ENCODE results near the gene TVP23B. TPM values are rescaled to one million over a fixed set of nuclear protein-coding genes. Genes with fewer than 3 reads are reported as not detected.

TVP23B gene
- total and polyA plus RNA-seq, 2 of the 13 experiments (the other 11 are each of a cell fraction or from before 2014, with no cell fraction given), result 45.1 to 66.5 TPM

DNA sequence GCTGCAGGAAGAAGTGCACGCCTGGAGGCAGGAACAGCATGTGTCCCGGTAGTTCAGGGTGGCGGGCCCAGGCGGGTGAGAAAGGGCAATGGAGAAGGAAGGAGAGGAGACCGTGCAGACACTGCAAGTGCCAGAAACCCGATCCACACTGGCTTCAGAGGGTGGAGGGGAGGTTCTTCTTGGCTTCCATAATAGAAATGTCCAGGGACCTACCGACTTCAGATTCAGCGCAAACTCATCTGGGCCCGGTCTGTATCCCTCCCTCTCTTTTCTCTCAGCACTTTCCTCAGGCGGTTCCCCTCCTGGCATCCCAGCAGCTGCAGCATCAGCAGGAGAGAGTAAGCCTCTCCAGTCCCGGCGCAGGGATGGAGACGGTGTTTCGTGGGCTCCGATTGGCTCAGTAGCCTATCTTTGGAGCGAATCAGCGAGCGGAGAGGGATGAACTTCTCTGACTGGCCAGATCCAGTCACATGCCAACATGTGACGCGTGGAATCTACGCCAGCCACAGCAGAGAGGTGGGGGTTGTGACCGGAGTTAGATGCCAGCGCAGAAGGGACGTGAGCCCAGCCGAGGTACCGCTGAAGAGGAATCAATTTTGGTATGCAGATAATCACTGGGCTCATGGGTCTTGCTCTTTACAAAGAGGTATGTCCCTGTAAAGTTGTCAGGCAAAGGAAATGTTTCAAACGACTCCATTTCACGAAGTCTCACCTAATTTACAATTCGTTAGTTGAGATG is 75.0 kb downstream of the TVP23B start (continued):
- TF ChIP-seq, protein P1, sequence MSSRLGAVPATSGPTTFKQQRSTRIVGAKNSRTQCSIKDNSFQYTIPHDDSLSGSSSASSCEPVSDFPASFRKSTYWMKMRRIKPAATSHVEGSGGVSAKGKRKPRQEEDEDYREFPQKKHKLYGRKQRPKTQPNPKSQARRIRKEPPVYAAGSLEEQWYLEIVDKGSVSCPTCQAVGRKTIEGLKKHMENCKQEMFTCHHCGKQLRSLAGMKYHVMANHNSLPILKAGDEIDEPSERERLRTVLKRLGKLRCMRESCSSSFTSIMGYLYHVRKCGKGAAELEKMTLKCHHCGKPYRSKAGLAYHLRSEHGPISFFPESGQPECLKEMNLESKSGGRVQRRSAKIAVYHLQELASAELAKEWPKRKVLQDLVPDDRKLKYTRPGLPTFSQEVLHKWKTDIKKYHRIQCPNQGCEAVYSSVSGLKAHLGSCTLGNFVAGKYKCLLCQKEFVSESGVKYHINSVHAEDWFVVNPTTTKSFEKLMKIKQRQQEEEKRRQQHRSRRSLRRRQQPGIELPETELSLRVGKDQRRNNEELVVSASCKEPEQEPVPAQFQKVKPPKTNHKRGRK (CRISPR knock-in tag; IDR thresholded peaks at IDR 0.05), result no peak
- TF ChIP-seq BRCA1 (CRISPR knock-in tag; IDR thresholded peaks at IDR 0.05) (no peak), KAT8 (CRISPR knock-in tag; IDR thresholded peaks at IDR 0.05) (peak; percentile 89), ZNF30 (CRISPR knock-in tag; IDR thresholded peaks at IDR 0.05) (no peak), ZNF749 (CRISPR knock-in tag; IDR thresholded peaks at IDR 0.05; ENCODE audit: borderline replicate concordance) (no peak), ZSCAN30 (CRISPR knock-in tag; IDR thresholded peaks at IDR 0.05) (no peak), KLF6 (CRISPR knock-in tag; IDR thresholded peaks at IDR 0.05) (peak; percentile 76; the same call in 1 of the 2 replicates), AGO1 (IDR thresholded peaks at IDR 0.05; ENCODE audit: low read depth, low read length, poor library complexity, severe bottlenecking) (no peak), FOSL2 (CRISPR knock-in tag; IDR thresholded peaks at IDR 0.05) (peak; percentile 19; the same call in 1 of the 2 replicates), BORCS8-MEF2B (CRISPR knock-in tag; IDR thresholded peaks at IDR 0.05) (peak; percentile 73; the same call in 1 of the 2 replicates), PLRG1 (conservative IDR thresholded peaks at IDR 0.05) (no peak), ZFP37 (CRISPR knock-in tag; IDR thresholded peaks at IDR 0.05; ENCODE audit: borderline replicate concordance) (no peak), SYNCRIP (IDR thresholded peaks at IDR 0.05; ENCODE audit: insufficient read depth, low read depth, low read length) (no peak), KDM2A (CRISPR knock-in tag; IDR thresholded peaks at IDR 0.05; ENCODE audit: borderline replicate concordance, low read depth) (peak; percentile 66; the same call in 1 of the 2 replicates), ZNF101 (CRISPR knock-in tag; IDR thresholded peaks at IDR 0.05; ENCODE audit: borderline replicate concordance, low read depth) (no peak), MTF2 (CRISPR knock-in tag; IDR thresholded peaks at IDR 0.05; ENCODE audit: borderline replicate concordance) (no peak), SMAD9 (CRISPR knock-in tag; IDR thresholded peaks at IDR 0.05) (no peak), ATF7-NPFF (CRISPR knock-in tag; IDR thresholded peaks at IDR 0.05; ENCODE audit: low read depth) (0 out of 2 replicates have a peak, but pooled peaks have one; percentile 21)
- TF ChIP-seq, protein P2, sequence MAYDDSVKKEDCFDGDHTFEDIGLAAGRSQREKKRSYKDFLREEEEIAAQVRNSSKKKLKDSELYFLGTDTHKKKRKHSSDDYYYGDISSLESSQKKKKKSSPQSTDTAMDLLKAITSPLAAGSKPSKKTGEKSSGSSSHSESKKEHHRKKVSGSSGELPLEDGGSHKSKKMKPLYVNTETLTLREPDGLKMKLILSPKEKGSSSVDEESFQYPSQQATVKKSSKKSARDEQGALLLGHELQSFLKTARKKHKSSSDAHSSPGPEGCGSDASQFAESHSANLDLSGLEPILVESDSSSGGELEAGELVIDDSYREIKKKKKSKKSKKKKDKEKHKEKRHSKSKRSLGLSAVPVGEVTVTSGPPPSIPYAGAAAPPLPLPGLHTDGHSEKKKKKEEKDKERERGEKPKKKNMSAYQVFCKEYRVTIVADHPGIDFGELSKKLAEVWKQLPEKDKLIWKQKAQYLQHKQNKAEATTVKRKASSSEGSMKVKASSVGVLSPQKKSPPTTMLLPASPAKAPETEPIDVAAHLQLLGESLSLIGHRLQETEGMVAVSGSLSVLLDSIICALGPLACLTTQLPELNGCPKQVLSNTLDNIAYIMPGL (CRISPR knock-in tag; IDR thresholded peaks at IDR 0.05; ENCODE audit: borderline replicate concordance in 1 of 2, low read depth in 1 of 2), result peak; percentile 3 to 54; a peak in 1 of 4 replicates
- TF ChIP-seq, protein P3, sequence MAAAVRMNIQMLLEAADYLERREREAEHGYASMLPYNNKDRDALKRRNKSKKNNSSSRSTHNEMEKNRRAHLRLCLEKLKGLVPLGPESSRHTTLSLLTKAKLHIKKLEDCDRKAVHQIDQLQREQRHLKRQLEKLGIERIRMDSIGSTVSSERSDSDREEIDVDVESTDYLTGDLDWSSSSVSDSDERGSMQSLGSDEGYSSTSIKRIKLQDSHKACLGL (CRISPR knock-in tag; IDR thresholded peaks at IDR 0.05), result no peak
- TF ChIP-seq, protein P4, sequence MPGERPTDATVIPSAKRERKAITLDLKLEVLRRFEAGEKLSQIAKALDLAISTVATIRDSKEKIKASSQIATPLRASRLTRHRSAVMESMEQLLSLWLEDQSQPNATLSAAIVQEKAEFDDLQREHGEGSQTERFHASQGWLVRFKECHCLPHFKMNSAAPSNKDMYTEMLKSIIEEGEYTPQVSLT (CRISPR knock-in tag; IDR thresholded peaks at IDR 0.05; ENCODE audit: borderline replicate concordance, low read depth), result no peak
- TF ChIP-seq, protein P5, sequence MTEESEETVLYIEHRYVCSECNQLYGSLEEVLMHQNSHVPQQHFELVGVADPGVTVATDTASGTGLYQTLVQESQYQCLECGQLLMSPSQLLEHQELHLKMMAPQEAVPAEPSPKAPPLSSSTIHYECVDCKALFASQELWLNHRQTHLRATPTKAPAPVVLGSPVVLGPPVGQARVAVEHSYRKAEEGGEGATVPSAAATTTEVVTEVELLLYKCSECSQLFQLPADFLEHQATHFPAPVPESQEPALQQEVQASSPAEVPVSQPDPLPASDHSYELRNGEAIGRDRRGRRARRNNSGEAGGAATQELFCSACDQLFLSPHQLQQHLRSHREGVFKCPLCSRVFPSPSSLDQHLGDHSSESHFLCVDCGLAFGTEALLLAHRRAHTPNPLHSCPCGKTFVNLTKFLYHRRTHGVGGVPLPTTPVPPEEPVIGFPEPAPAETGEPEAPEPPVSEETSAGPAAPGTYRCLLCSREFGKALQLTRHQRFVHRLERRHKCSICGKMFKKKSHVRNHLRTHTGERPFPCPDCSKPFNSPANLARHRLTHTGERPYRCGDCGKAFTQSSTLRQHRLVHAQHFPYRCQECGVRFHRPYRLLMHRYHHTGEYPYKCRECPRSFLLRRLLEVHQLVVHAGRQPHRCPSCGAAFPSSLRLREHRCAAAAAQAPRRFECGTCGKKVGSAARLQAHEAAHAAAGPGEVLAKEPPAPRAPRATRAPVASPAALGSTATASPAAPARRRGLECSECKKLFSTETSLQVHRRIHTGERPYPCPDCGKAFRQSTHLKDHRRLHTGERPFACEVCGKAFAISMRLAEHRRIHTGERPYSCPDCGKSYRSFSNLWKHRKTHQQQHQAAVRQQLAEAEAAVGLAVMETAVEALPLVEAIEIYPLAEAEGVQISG (CRISPR knock-in tag; IDR thresholded peaks at IDR 0.05), result peak; percentile 63
